Measurements from ENCODE around the gene PRSS12. TPM values are rescaled to one million over a fixed set of nuclear protein-coding genes. Genes with fewer than 3 reads are reported as not detected.

The PRSS12 gene
- total RNA-seq, 1 experiment from 2014 or later = 13.8 TPM

DNA sequence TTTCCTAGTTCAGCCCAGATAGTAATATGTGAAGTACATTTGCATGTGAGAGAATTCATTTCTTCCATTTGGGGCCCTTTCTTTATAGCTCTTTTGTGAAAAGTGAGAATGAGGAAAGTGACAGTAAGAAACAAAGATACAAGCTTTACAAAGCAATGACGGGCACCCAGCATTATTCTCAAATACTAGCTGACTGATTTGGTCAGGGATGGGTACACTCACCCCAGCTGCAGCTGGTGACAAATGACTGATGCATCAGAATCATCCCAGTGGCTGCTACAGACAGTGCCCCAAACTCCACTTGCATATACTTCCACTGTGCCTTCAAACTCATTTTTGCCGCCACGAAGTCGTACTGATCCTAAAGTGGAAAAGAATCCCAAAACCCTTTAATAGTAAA, 14.8 kb downstream of the PRSS12 start:
- no peaks in the 10 kb centered on the region for H3K79me2 ChIP-seq (ENCODE audit: insufficient read depth, low read length)
- POLR2A ChIA-PET = no interaction called here
- intact Hi-C loops (cut with micrococcal nuclease) = no loop called here
- H3K4me1 ChIP-seq (ENCODE audit: control insufficient read depth in 1 of 2, insufficient read depth in 2 of 2, low read length in 2 of 2) = peaks cover 0 to 3% of the 10 kb centered on the region in 2 experiments; a peak in 1 of 4 replicates
- H3K36me3 ChIP-seq (ENCODE audit: control insufficient read depth in 1 of 2, insufficient read depth in 2 of 2, low read length in 2 of 2) = no peaks in the 10 kb centered on the region
- no peaks in the 10 kb centered on the region for H3K9me2 ChIP-seq (ENCODE audit: insufficient read depth)
- H3K4me3 ChIP-seq (replicated peaks in 1 of 2; ENCODE audit: low read depth in 1 of 2, low read length in 2 of 2) = no peak overlapping the region
- no peaks in the 10 kb centered on the region for H3K9me3 ChIP-seq (ENCODE audit: control insufficient read depth in 1 of 2, insufficient read depth in 1 of 2, low read depth in 1 of 2, low read length in 2 of 2)
- DNase-seq (ENCODE audit: low read depth, low spot score) (no peak), ATAC-seq (no peak)
- no peak overlapping the region for H3K27ac ChIP-seq (ENCODE audit: low read depth, low read length)
- no peak overlapping the region for H3K9ac ChIP-seq (ENCODE audit: low read length)
- no peaks in the 10 kb centered on the region for H4K20me1 ChIP-seq (ENCODE audit: insufficient read depth)
- RAD21 ChIA-PET (ENCODE audit: low non-redundant PET in 1 of 2, low total read pairs in 2 of 2, uncharacterized antibody in 2 of 2, unreplicated experiment in 2 of 2) = no interaction called here
- no TSS peak for BruUV-seq (replicated peaks)
- no peak overlapping the region for H3K4me2 ChIP-seq (ENCODE audit: low read length)
- TF ChIP-seq SRF (IDR thresholded peaks at IDR 0.05; ENCODE audit: low read depth) (no peak), JUND (IDR thresholded peaks at IDR 0.05) (no peak), CBX3 (IDR thresholded peaks at IDR 0.05; ENCODE audit: low read depth) (no peak)
- H3K27me3 ChIP-seq (ENCODE audit: insufficient read depth, low read length) = no peaks in the 10 kb centered on the region
- no peak overlapping the region for H2AFZ ChIP-seq (ENCODE audit: low read depth, low read length, poor library complexity, severe bottlenecking)
- CTCF ChIA-PET = interaction anchor here (2.2 kb wide), 1 partner anchor 15 kb away, joined by 9 read pairs; the partner anchor contains the start of gene PRSS12

- no peak for TF ChIP-seq ZNF274 (IDR thresholded peaks at IDR 0.05; ENCODE audit: low read depth, low read length)
- no peak for TF ChIP-seq POLR2AphosphoS5 (IDR thresholded peaks at IDR 0.05; ENCODE audit: low read depth, low read length)
- no peak for TF ChIP-seq EGR1 (IDR thresholded peaks at IDR 0.05; ENCODE audit: low read depth)
- TF ChIP-seq CTCF (IDR thresholded peaks at IDR 0.05 in 2 of 3, conservative IDR thresholded peaks at IDR 0.05 in 1 of 3; ENCODE audit: borderline replicate concordance in 1 of 3, insufficient read depth in 1 of 3, low read depth in 2 of 3, low read length in 2 of 3) = no peak
- TF ChIP-seq ZBTB33 (IDR thresholded peaks at IDR 0.05; ENCODE audit: extremely low read depth, insufficient replicate concordance, low read length) = no peak
- TF ChIP-seq CBX3 (IDR thresholded peaks at IDR 0.05; ENCODE audit: low read depth) = no peak
- no peak for TF ChIP-seq EZH2phosphoT487 (IDR thresholded peaks at IDR 0.05; ENCODE audit: borderline replicate concordance)
These were observed 17.0 kb downstream of the PRSS12 start for GRCh38 chr4:118335774-118336173.

More at GRCh38 chr4:118335774-118336173, 17.0 kb downstream of the PRSS12 start:
- Histone ChIP-seq H3K4me2 (ENCODE audit: low read length) (no peak overlapping the region), H2AFZ (ENCODE audit: low read depth, low read length, poor library complexity, severe bottlenecking) (no peak overlapping the region), H3K27me3 (ENCODE audit: insufficient read depth, low read length) (no peaks in the 10 kb centered on the region), H3K36me3 (ENCODE audit: control insufficient read depth in 1 of 2, insufficient read depth in 2 of 2, low read length in 2 of 2) (no peaks in the 10 kb centered on the region), H3K79me2 (ENCODE audit: insufficient read depth, low read length) (no peaks in the 10 kb centered on the region), H3K9me2 (ENCODE audit: insufficient read depth) (no peaks in the 10 kb centered on the region), H3K4me1 (ENCODE audit: control insufficient read depth in 1 of 2, insufficient read depth in 2 of 2, low read length in 2 of 2) (peaks cover 0 to 3% of the 10 kb centered on the region in 2 experiments; a peak in 1 of 4 replicates), H3K4me3 (replicated peaks in 1 of 2; ENCODE audit: low read depth in 1 of 2, low read length in 2 of 2) (no peak overlapping the region), H3K9ac (ENCODE audit: low read length) (no peak overlapping the region), H4K20me1 (ENCODE audit: insufficient read depth) (no peaks in the 10 kb centered on the region), H3K9me3 (ENCODE audit: control insufficient read depth in 1 of 2, insufficient read depth in 1 of 2, low read depth in 1 of 2, low read length in 2 of 2) (no peaks in the 10 kb centered on the region), H3K27ac (ENCODE audit: low read depth, low read length) (no peak overlapping the region)
- CTCF ChIA-PET = no interaction called here
- no peak for DNase-seq (ENCODE audit: low read depth, low spot score)
- no peak for ATAC-seq
- BruUV-seq (replicated peaks) = no TSS peak
- POLR2A ChIA-PET = no interaction called here
- RAD21 ChIA-PET (ENCODE audit: low non-redundant PET in 1 of 2, low total read pairs in 2 of 2, uncharacterized antibody in 2 of 2, unreplicated experiment in 2 of 2) = no interaction called here
- intact Hi-C loops (cut with micrococcal nuclease) = no loop called here
